Panc1 (cell line): ENCODE measurements around the gene PGPEP1. TPM values are rescaled to one million over a fixed set of nuclear protein-coding genes. Genes with fewer than 3 reads are reported as not detected.
A peak's percentile ranks its signal among the peaks of the same experiment; 100 is the strongest.

ENCODE experiments used
- ATAC-seq: fragments of 200-7000 bp; cut with Tn5 transposase; 2 replicates; pipeline ENCODE4 v1.9.1; 2020; ENCODE audit warnings: mild to moderate bottlenecking, moderate library complexity
- BruUV-seq: library from RNA; stranded (reverse); fragments of 400-500 nt; replicated peaks from 2 replicates; lab custom pipeline; 2021; lab: Mats Ljungman, UMichigan
- CTCF ChIA-PET: fragments of 300-600 bp; sonication (Branson Sonifier 250); formaldehyde crosslinking; loops from one replicate; lab custom pipeline; 2022; ENCODE audit warnings: antibody characterized with exemption; lab: Charles Lee
- POLR2A ChIA-PET: fragments of 300-600 bp; sonication (Branson Sonifier 250); formaldehyde crosslinking; loops from one replicate; lab custom pipeline; 2022; ENCODE audit warnings: antibody characterized with exemption; lab: Charles Lee
- DNase-seq: peaks from one replicate; pipeline ENCODE4 v3.0.0-alpha.2; 2010; ENCODE audit warnings: low read depth, low spot score
- H3K27ac ChIP-seq: 2 replicates; pipeline ENCODE4 v1.5.1; 2011; ENCODE audit warnings: mild to moderate bottlenecking, low read length, inconsistent platforms
- H3K27me3 ChIP-seq: fragments of 200-500 bp; sonication (Bioruptor generic); 2 replicates; pipeline ENCODE4 v1.6.0; 2014; ENCODE audit warnings: low read length, inconsistent platforms; ENCODE audit not compliant: control insufficient read depth, insufficient read depth
- H3K36me3 ChIP-seq: fragments of 200-500 bp; sonication (Bioruptor generic); 2 replicates; pipeline ENCODE4 v1.5.1; 2014; ENCODE audit warnings: inconsistent platforms, mild to moderate bottlenecking, low read length, moderate library complexity; ENCODE audit not compliant: control insufficient read depth, insufficient read depth
- H3K4me1 ChIP-seq: 2 replicates; pipeline ENCODE4 v1.5.1; 2011; ENCODE audit warnings: inconsistent platforms, mild to moderate bottlenecking, low read length, moderate library complexity; ENCODE audit not compliant: control insufficient read depth, insufficient read depth
- H3K4me3 ChIP-seq, 2 experiments: 2 replicates each; pipeline ENCODE4 v1.5.1; 2011 to 2012; ENCODE audit warnings: low read depth in 2 of 2, low read length in 2 of 2, mild to moderate bottlenecking in 2 of 2, inconsistent platforms in 1 of 2, moderate library complexity in 1 of 2
- H3K9me3 ChIP-seq: fragments of 200-500 bp; sonication (Bioruptor generic); 2 replicates; pipeline ENCODE4 v1.5.1; 2014; ENCODE audit warnings: low read depth, mild to moderate bottlenecking, inconsistent platforms, low read length, moderate library complexity; ENCODE audit not compliant: control insufficient read depth, insufficient read depth
- CTCF ChIP-seq: fragments of 450-650 bp; IDR thresholded peaks from 2 replicates; pipeline ENCODE4 v1.5.1; 2017; ENCODE audit warnings: mild to moderate bottlenecking
- POLR2AphosphoS5 ChIP-seq: IDR thresholded peaks from 2 replicates; pipeline ENCODE4 v1.6.1; 2012; ENCODE audit warnings: mild to moderate bottlenecking, low read depth, low read length, moderate library complexity
- SIN3A ChIP-seq: IDR thresholded peaks from 2 replicates; pipeline ENCODE4 v1.6.1; 2012; ENCODE audit warnings: low read depth, mild to moderate bottlenecking, low read length, moderate library complexity, borderline replicate concordance; ENCODE audit not compliant: insufficient read depth
- TCF7L2 ChIP-seq: IDR thresholded peaks from 2 replicates; pipeline ENCODE4 v1.6.1; 2011; ENCODE audit warnings: mild to moderate bottlenecking, low read depth, low read length, inconsistent platforms
- in situ Hi-C: cut with HindIII; loops from 2 replicates; pipeline ENCODE4 v1.10.0; 2016; ENCODE audit warnings: low sequenced_read_pairs, low pct_unique_long_range_greater_than_20kb
- intact Hi-C: fragments of 100-400 bp; cut with micrococcal nuclease; formaldehyde crosslinking; loops from one replicate; pipeline ENCODE4 v1.10.0; 2022; ENCODE audit not compliant: unreplicated experiment
- total RNA-seq: library from RNA; stranded (reverse); gene quantifications from one replicate; pipeline ENCODE4 v1.2.1, GENCODE V29; 2021; ENCODE audit not compliant: unreplicated experiment
- TF ChIP-seq, protein P1 (sequence below), 2 experiments: IDR thresholded peaks; 2 replicates each; pipeline ENCODE4 v1.6.1; 2011 to 2012; ENCODE audit warnings: low read depth in 2 of 2, control low read depth in 1 of 2, low read length in 1 of 2, mild to moderate bottlenecking in 1 of 2, moderate library complexity in 1 of 2; ENCODE audit not compliant: insufficient read depth in 1 of 2

The PGPEP1 gene
- total RNA-seq, 1 experiment from 2014 or later: 36.3 TPM

DNA sequence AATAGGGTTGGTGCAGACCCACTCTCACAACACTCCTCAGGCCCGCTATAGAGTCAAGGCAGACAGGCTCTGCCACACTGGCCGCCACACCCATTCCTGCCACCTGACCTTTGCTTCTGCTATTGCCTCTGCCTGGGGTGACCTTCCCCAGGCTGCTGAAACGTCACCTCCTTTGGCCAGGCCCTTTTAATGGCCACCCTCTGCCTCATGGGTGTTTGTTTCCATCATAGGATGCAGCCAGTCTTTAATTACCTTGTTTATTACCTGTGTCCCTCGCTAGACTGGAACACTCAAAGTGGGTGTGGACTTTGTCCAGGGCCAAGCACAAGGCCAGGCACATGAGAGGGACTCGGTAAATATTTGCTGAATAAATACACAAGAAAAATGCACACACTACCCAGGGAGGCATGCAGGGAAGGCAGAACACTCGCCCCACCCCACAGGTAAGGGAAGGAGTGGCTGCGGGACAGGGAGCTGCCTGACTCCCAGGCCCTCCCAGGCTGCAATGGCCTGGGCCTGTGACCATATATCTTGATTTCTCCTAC, 20.7 kb upstream of the PGPEP1 start:
- ATAC-seq (no peak), DNase-seq (no peak)
- CTCF ChIA-PET: no interaction called here
- no peaks in the 10 kb centered on the region for H3K9me3 ChIP-seq
- in situ Hi-C loops (no loop called here), intact Hi-C loops (loop anchor here (2.0 kb wide), 1 partner anchor 41 kb away; no protein-coding TSS in a partner anchor)
- peaks cover 25% of the 10 kb centered on the region for H3K4me1 ChIP-seq
- no TSS peak for BruUV-seq
- no peak overlapping the region for H3K4me3 ChIP-seq
- no peak overlapping the region for H3K27ac ChIP-seq
- TF ChIP-seq CTCF (no peak), TCF7L2 (no peak), POLR2AphosphoS5 (no peak), SIN3A (no peak)
- TF ChIP-seq, protein P1, sequence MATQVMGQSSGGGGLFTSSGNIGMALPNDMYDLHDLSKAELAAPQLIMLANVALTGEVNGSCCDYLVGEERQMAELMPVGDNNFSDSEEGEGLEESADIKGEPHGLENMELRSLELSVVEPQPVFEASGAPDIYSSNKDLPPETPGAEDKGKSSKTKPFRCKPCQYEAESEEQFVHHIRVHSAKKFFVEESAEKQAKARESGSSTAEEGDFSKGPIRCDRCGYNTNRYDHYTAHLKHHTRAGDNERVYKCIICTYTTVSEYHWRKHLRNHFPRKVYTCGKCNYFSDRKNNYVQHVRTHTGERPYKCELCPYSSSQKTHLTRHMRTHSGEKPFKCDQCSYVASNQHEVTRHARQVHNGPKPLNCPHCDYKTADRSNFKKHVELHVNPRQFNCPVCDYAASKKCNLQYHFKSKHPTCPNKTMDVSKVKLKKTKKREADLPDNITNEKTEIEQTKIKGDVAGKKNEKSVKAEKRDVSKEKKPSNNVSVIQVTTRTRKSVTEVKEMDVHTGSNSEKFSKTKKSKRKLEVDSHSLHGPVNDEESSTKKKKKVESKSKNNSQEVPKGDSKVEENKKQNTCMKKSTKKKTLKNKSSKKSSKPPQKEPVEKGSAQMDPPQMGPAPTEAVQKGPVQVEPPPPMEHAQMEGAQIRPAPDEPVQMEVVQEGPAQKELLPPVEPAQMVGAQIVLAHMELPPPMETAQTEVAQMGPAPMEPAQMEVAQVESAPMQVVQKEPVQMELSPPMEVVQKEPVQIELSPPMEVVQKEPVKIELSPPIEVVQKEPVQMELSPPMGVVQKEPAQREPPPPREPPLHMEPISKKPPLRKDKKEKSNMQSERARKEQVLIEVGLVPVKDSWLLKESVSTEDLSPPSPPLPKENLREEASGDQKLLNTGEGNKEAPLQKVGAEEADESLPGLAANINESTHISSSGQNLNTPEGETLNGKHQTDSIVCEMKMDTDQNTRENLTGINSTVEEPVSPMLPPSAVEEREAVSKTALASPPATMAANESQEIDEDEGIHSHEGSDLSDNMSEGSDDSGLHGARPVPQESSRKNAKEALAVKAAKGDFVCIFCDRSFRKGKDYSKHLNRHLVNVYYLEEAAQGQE (IDR thresholded peaks at IDR 0.05; ENCODE audit: insufficient read depth in 1 of 2, low read depth in 2 of 2, low read length in 1 of 2): no peak
- H3K36me3 ChIP-seq: no peaks in the 10 kb centered on the region; the same call in 1 of the 2 replicates
- POLR2A ChIA-PET: interaction anchor here (0.8 to 0.9 kb wide), 2 partner anchors 14 to 202 kb away, joined by 3 to 4 read pairs; no protein-coding TSS in a partner anchor
- no peaks in the 10 kb centered on the region for H3K27me3 ChIP-seq

DNA sequence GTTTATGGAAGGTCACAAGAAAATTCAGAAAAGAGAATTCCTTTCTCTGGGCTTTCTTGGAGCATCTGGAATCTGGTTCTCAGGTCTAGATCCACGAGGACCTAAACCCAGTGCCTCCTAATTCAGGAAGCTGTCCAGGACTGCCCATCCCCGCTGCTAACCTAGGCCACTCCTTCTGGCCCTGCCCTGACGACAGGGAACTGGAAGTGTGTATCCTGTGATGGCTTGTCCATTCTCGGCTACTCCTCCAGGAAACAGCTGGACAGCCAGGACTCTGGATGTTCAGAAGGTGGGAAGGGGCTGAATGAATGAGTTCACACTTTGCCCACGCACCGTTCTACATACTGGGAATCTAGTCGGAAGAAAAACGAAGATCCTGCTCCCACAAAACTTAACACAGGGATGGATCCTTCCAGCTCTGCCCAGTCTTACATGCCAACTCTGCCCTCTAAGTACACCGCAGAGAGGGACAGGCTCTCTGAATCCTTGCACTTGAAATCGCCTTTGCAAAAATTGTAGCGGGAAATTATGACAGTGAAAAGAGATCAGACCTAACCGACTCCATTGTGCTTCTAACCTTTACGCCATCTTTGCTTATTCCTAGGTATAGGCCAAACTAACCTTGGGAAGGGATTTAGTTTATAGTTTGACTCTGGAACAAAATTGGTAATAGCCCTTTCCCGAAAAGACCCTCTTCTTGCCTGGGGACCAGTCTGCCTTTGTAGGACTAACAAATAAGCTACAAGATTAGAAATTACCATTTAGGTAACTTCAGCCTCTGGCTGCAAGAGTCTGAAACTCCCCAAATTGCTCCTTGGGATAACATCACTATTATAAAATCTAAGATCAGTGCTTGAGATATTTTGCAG, 19.3 kb upstream of the PGPEP1 start:
- BruUV-seq: no TSS peak
- no peak for TF ChIP-seq CTCF
- TF ChIP-seq, protein P1 (IDR thresholded peaks at IDR 0.05; ENCODE audit: insufficient read depth in 1 of 2, low read depth in 2 of 2, low read length in 1 of 2): no peak
- no peak for TF ChIP-seq SIN3A
- TF ChIP-seq TCF7L2: no peak
- no peak; the same call in 1 of the 2 replicates for TF ChIP-seq POLR2AphosphoS5

More for the DNA sequence above, 19.3 kb upstream of the PGPEP1 start:
- Histone ChIP-seq H3K4me1 (peaks cover 25% of the 10 kb centered on the region), H3K9me3 (no peaks in the 10 kb centered on the region), H3K27ac (peak overlapping the region; percentile 98), H3K36me3 (no peaks in the 10 kb centered on the region; the same call in 1 of the 2 replicates), H3K27me3 (no peaks in the 10 kb centered on the region), H3K4me3 (peak overlapping the region in 1 of 2 experiments; percentile 92; a peak in 2 of 4 replicates)
- DNase-seq: no peak
- in situ Hi-C loops: no loop called here
- no peak for ATAC-seq
- POLR2A ChIA-PET: no interaction called here
- intact Hi-C loops: loop anchor here (2.0 kb wide), 1 partner anchor 42 kb away; no protein-coding TSS in a partner anchor
- CTCF ChIA-PET: no interaction called here
